ENCODE measurements around the gene ATXN1L.
A peak's percentile ranks its signal among the peaks of the same experiment; 100 is the strongest.

Gene ATXN1L

GRCh38 chr16:71883849-71884638 lies 38.3 kb downstream of the ATXN1L start, which contains the start of gene ZNF821:
TSS of gene ZNF821 (minus strand) at chr16:71884182. CDS start at chr16:71879946, 4,236 bp downstream.
- peak within 1 kb of the TSS; percentile 93 for H3K27ac ChIP-seq
- TF ChIP-seq CTCF (conservative IDR thresholded peaks at IDR 0.05) = peak; percentile 47

- TF ChIP-seq CTCF (conservative IDR thresholded peaks at IDR 0.05) = no peak
- peak overlapping the region; percentile 93; the same call in 1 of the 2 replicates for H3K27ac ChIP-seq
Observed at GRCh38 chr16:71885261-71885650, 39.5 kb downstream of the ATXN1L start.

GRCh38 chr16:71889147-71889546 lies 43.4 kb downstream of the ATXN1L start:
- no peak overlapping the region for H3K27ac ChIP-seq
- no peak for TF ChIP-seq CTCF (conservative IDR thresholded peaks at IDR 0.05)

GRCh38 chr16:71893888-71894228 lies 48.1 kb downstream of the ATXN1L start:
- peak overlapping the region; percentile 87 for H3K27ac ChIP-seq
- no peak for TF ChIP-seq CTCF (conservative IDR thresholded peaks at IDR 0.05)

- TF ChIP-seq CTCF (conservative IDR thresholded peaks at IDR 0.05) = 0 out of 2 replicates have a peak, but pooled peaks have one; percentile 12
- H3K27ac ChIP-seq = peak overlapping the region; percentile 87
Observed at GRCh38 chr16:71894229-71894920, 48.6 kb downstream of the ATXN1L start.

- no peak for TF ChIP-seq CTCF (conservative IDR thresholded peaks at IDR 0.05)
- peak within 1 kb of the TSS; percentile 87 for H3K27ac ChIP-seq
Observed at GRCh38 chr16:71894921-71895678, 49.3 kb downstream of the ATXN1L start, which contains the start of gene IST1. TSS of gene IST1 (plus strand) at chr16:71895531. CDS start at chr16:71915641, 20,110 bp downstream.
